Fibroblast of mammary gland (primary cell): ENCODE measurements around the gene MBOAT2.

Experiments used
- DNase-seq: peaks from one replicate; pipeline ENCODE4 v3.0.0-alpha.2; 2010; ENCODE audit warnings: low read depth
- H3K4me3 ChIP-seq: 2 replicates; pipeline ENCODE4 v1.5.1; 2011; ENCODE audit warnings: low read depth, mild to moderate bottlenecking, low read length, moderate library complexity; ENCODE audit not compliant: control insufficient read depth
- CTCF ChIP-seq: conservative IDR thresholded peaks from 2 replicates; pipeline ENCODE4 v1.5.1; 2011; ENCODE audit warnings: low read depth, low read length, inconsistent platforms; ENCODE audit not compliant: control insufficient read depth, insufficient read depth

Gene MBOAT2

GRCh38 chr2:8840475-8841091 lies 162.9 kb downstream of the MBOAT2 start:
- TF ChIP-seq CTCF: no peak
- DNase-seq: no peak
- H3K4me3 ChIP-seq: no peak overlapping the region

- no peak for DNase-seq
- TF ChIP-seq CTCF: no peak
- H3K4me3 ChIP-seq: no peak overlapping the region
These were observed 164.1 kb downstream of the MBOAT2 start for GRCh38 chr2:8839189-8839965.

- no peak for TF ChIP-seq CTCF
- no peak for DNase-seq
These were observed 165.7 kb downstream of the MBOAT2 start for GRCh38 chr2:8837795-8838140.

GRCh38 chr2:8836971-8837794 lies 166.3 kb downstream of the MBOAT2 start, which contains the start of gene KIDINS220:
TSS of gene KIDINS220 (minus strand) at chr2:8837613. CDS start at chr2:8827093, 10,520 bp downstream.
- peak within 1 kb of the TSS; percentile 70 for H3K4me3 ChIP-seq
- no peak for TF ChIP-seq CTCF
- peak; percentile 76 for DNase-seq

More at GRCh38 chr2:8837795-8838140, 165.7 kb downstream of the MBOAT2 start:
- peak overlapping the region; percentile 22 for H3K4me3 ChIP-seq

- H3K4me3 ChIP-seq: no peak overlapping the region
These were observed 168.2 kb downstream of the MBOAT2 start for GRCh38 chr2:8835279-8835678.

GRCh38 chr2:8833853-8834252 lies 169.6 kb downstream of the MBOAT2 start:
- H3K4me3 ChIP-seq: no peak overlapping the region
- DNase-seq: no peak
- no peak for TF ChIP-seq CTCF

More at GRCh38 chr2:8835279-8835678, 168.2 kb downstream of the MBOAT2 start:
- TF ChIP-seq CTCF: no peak
- DNase-seq: no peak
